Measurements from ENCODE around the gene MEGF10. TPM values are rescaled to one million over a fixed set of nuclear protein-coding genes. Genes with fewer than 3 reads are reported as not detected.

The MEGF10 gene
- total and polyA plus RNA-seq, 7 donors, result 0.68 to 23.6 (median 2.2) TPM

DNA sequence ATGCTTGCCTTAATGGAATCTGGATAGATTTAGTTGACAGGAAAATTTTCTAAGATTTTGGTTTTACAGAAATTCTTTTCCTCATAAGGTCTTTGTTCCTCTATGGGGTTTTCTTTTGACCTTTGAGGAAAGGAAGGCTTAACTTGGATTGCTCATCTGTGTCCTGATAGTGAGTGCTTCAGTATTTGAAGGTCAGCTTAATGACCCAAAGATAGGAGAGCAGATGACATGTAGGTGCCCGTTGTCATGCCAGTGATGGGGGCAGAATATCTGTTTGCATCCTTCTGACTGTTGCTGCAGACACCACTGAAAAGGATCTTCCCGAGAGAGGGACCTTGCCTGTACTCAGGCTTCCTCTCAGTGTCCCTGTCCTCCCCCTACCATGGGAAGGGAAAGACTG is 30.9 kb downstream of the MEGF10 start:
- H3K4me3 ChIP-seq, result no peak overlapping the region
- TF ChIP-seq, protein P1, sequence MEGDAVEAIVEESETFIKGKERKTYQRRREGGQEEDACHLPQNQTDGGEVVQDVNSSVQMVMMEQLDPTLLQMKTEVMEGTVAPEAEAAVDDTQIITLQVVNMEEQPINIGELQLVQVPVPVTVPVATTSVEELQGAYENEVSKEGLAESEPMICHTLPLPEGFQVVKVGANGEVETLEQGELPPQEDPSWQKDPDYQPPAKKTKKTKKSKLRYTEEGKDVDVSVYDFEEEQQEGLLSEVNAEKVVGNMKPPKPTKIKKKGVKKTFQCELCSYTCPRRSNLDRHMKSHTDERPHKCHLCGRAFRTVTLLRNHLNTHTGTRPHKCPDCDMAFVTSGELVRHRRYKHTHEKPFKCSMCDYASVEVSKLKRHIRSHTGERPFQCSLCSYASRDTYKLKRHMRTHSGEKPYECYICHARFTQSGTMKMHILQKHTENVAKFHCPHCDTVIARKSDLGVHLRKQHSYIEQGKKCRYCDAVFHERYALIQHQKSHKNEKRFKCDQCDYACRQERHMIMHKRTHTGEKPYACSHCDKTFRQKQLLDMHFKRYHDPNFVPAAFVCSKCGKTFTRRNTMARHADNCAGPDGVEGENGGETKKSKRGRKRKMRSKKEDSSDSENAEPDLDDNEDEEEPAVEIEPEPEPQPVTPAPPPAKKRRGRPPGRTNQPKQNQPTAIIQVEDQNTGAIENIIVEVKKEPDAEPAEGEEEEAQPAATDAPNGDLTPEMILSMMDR (IDR thresholded peaks at IDR 0.05), result no peak
- no peak for DNase-seq
- no peaks in the 10 kb centered on the region for H3K9me3 ChIP-seq
- no peaks in the 10 kb centered on the region for H3K36me3 ChIP-seq (ENCODE audit: insufficient read depth in 1 of 2, low read depth in 1 of 2)
- no peak for ATAC-seq
- no peaks in the 10 kb centered on the region for H3K4me1 ChIP-seq
- H3K27ac ChIP-seq, result no peak overlapping the region
- 77 to 90% (median 88%) methylated on average over 2 of the region's 2 CpGs for WGBS, 3 donors
- no peaks in the 10 kb centered on the region for H3K27me3 ChIP-seq (ENCODE audit: insufficient read depth in 3 of 3, low read length in 2 of 3)
- intact Hi-C loops (cut with DNase I), result no loop called here

- H3K9me3 ChIP-seq, result no peaks in the 10 kb centered on the region
- H3K4me3 ChIP-seq, result no peak overlapping the region
- DNase-seq (no peak), ATAC-seq (no peak)
- no peaks in the 10 kb centered on the region for H3K4me1 ChIP-seq
- H3K27me3 ChIP-seq (ENCODE audit: insufficient read depth in 3 of 3, low read length in 2 of 3), result no peaks in the 10 kb centered on the region
- no peak overlapping the region for H3K27ac ChIP-seq
- no peaks in the 10 kb centered on the region for H3K36me3 ChIP-seq (ENCODE audit: insufficient read depth in 1 of 2, low read depth in 1 of 2)
- intact Hi-C loops (cut with DNase I), result no loop called here
- 77 to 90% (median 81%) methylated on average over 1 of the region's 1 CpG for WGBS, 3 donors
- TF ChIP-seq, protein P1 (IDR thresholded peaks at IDR 0.05), result no peak
Observed at GRCh38 chr5:127322403-127322802, 31.8 kb downstream of the MEGF10 start.

- no peaks in the 10 kb centered on the region for H3K9me3 ChIP-seq
- no peaks in the 10 kb centered on the region for H3K27me3 ChIP-seq (ENCODE audit: insufficient read depth in 3 of 3, low read length in 2 of 3)
- intact Hi-C loops (cut with DNase I), result no loop called here
- DNase-seq (no peak), ATAC-seq (no peak)
- no peak overlapping the region for H3K27ac ChIP-seq
- WGBS, 3 donors, result 88 to 97% (median 91%) methylated on average over 3 of the region's 3 CpGs
- no peaks in the 10 kb centered on the region for H3K4me1 ChIP-seq
- TF ChIP-seq, protein P1 (IDR thresholded peaks at IDR 0.05), result no peak
- no peak overlapping the region for H3K4me3 ChIP-seq
- H3K36me3 ChIP-seq (ENCODE audit: insufficient read depth in 1 of 2, low read depth in 1 of 2), result no peaks in the 10 kb centered on the region
Observed at GRCh38 chr5:127324756-127325155, 34.2 kb downstream of the MEGF10 start.

GRCh38 chr5:127326431-127326830 is 35.8 kb downstream of the MEGF10 start:
- Histone ChIP-seq H3K27me3 (ENCODE audit: insufficient read depth in 3 of 3, low read length in 2 of 3) (no peaks in the 10 kb centered on the region), H3K36me3 (ENCODE audit: insufficient read depth in 1 of 2, low read depth in 1 of 2) (no peaks in the 10 kb centered on the region), H3K27ac (no peak overlapping the region), H3K9me3 (no peaks in the 10 kb centered on the region), H3K4me3 (no peak overlapping the region), H3K4me1 (no peaks in the 10 kb centered on the region)
- no peak for ATAC-seq
- no peak for DNase-seq
- 75 to 82% (median 76%) methylated on average over 4 of the region's 4 CpGs for WGBS, 3 donors
- TF ChIP-seq, protein P1 (IDR thresholded peaks at IDR 0.05), result no peak
- intact Hi-C loops (cut with DNase I), result no loop called here

- no peak overlapping the region for H3K27ac ChIP-seq
- ATAC-seq, result no peak
- WGBS, 3 donors, result 56 to 73% (median 70%) methylated on average over 1 of the region's 1 CpG
- TF ChIP-seq, protein P1 (IDR thresholded peaks at IDR 0.05), result no peak
- H3K9me3 ChIP-seq, result no peaks in the 10 kb centered on the region
- no peaks in the 10 kb centered on the region for H3K27me3 ChIP-seq (ENCODE audit: insufficient read depth in 3 of 3, low read length in 2 of 3)
- no peaks in the 10 kb centered on the region for H3K4me1 ChIP-seq
- no peak for DNase-seq
- H3K4me3 ChIP-seq, result no peak overlapping the region
- no peaks in the 10 kb centered on the region for H3K36me3 ChIP-seq (ENCODE audit: insufficient read depth in 1 of 2, low read depth in 1 of 2)
- intact Hi-C loops (cut with DNase I), result no loop called here
Observed at GRCh38 chr5:127326976-127327755, 36.6 kb downstream of the MEGF10 start.

All from psoas muscle (tissue), 8 donors.